Caki2 (cell line): ENCODE data around the gene SMARCB1. TPM values are rescaled to one million over a fixed set of nuclear protein-coding genes. Genes with fewer than 3 reads are reported as not detected.

Source experiments
- DNase-seq: peaks from one replicate; pipeline ENCODE4 v3.0.0-alpha.2; 2015; ENCODE audit warnings: low read depth
- in situ Hi-C: cut with HindIII; loops from 2 replicates; pipeline ENCODE4 v1.10.0; 2016; ENCODE audit warnings: low sequenced_read_pairs, low pct_unique_long_range_greater_than_20kb, mixed read lengths
- total RNA-seq: library from RNA; depleted of rRNA; stranded (reverse); fragments of >200 nt; shearing (Covaris generic); gene quantifications from 2 replicates; pipeline ENCODE4 v1.2.3, GENCODE V29; 2014; ENCODE audit warnings: low replicate concordance

Gene SMARCB1
- total RNA-seq, 1 experiment from 2014 or later, result 153 TPM

- in situ Hi-C loops, result no loop called here
- no peak for DNase-seq
Observed at GRCh38 chr22:23820748-23821211, 34.0 kb downstream of the SMARCB1 start.

- DNase-seq, result no peak
- in situ Hi-C loops, result no loop called here
Observed at GRCh38 chr22:23822101-23822671, 35.4 kb downstream of the SMARCB1 start.

- in situ Hi-C loops, result no loop called here
- DNase-seq, result no peak
Observed at GRCh38 chr22:23823331-23823791, 36.6 kb downstream of the SMARCB1 start.

GRCh38 chr22:23824476-23825245 lies 37.9 kb downstream of the SMARCB1 start:
- no peak for DNase-seq
- in situ Hi-C loops, result no loop called here

- DNase-seq, result no peak
- in situ Hi-C loops, result no loop called here
Observed at GRCh38 chr22:23825246-23825905, 38.6 kb downstream of the SMARCB1 start.

DNA sequence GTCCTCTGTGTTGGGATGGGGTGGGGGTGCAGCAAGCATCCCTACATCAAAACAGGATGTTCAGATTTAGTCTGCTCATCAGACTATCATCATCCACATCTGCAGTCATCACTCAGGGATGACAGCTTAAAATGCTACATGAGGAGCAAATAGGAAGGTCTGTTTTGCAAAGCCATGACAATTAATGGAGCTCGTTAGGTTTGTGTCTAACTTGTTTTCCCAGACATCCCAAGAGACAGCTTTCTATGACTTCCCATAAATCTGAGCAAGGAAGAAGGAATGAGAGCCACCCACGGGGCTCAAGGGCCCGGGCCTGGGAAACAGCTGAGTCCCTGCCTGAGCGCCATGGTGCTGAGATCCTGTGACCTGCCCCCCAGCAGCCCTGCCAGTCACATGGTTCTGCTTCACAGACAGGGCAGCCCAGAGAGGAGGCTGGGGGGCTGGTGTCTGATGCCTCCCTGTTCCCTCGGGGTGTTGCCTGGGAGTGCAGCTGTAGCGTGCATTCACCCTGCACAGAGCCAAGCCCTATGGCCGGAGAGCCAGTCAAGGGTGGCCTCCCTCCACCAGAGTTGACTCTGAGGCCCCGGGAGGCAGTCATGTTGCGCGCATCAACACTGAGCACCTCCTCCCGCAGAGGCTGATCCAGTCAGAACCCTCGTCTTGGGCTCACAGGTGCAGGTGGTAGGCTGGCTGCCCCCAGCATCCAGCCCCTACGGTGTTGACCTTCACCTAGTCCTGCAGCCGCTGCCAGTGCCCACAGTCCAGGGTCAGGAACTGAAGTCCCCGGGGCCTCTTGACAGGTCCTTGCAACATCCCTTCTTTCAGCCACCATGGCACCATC lies 40.0 kb downstream of the SMARCB1 start:
- in situ Hi-C loops, result no loop called here
- no peak for DNase-seq

GRCh38 chr22:23827351-23827995 lies 40.7 kb downstream of the SMARCB1 start:
- no peak for DNase-seq
- in situ Hi-C loops, result no loop called here

DNA sequence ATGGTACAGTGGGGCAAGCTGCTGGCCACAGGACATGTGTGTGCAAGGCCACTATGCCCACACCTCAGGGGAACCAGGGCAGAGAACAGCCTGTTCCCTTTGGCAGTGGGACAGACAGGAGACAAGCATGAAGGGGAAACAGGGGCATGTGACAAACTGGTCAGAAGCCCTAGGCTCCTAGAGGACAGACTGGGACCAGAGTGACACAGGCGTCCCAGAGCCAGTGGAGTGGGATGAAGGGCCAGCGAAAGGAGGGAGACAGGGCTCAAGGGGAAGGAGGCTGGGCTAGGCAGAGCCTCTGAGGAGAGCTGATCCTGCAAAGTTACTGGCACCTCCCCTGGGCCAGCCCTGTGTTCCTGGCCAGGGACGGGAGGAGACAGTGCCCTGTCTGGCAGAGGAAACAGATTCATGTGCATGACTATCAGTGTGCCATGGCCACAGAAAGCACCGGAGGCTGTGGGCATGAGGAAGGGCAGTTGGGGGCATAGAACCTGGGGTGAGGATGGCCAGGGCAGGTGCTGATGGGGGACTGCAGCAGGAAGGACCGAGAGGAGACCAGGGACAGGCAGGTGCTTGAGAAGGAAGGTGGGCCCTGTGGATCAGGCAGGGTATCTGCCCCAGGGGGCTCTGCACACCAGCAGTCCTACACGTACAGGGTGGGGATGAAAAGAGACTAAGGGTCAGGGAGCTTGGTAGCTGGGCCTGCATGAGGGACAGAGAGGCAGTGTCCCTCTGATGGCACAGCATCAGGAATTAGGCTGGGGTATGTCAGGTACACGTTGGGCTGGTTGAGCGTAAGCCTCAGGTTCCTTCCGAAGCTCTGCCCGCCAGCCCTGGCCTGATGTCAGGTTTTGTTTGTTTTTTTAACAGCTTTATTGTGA lies 42.3 kb downstream of the SMARCB1 start:
- in situ Hi-C loops, result no loop called here
- DNase-seq, result no peak

- in situ Hi-C loops, result no loop called here
- DNase-seq, result no peak
Observed at GRCh38 chr22:23829845-23830372, 43.1 kb downstream of the SMARCB1 start.

DNA sequence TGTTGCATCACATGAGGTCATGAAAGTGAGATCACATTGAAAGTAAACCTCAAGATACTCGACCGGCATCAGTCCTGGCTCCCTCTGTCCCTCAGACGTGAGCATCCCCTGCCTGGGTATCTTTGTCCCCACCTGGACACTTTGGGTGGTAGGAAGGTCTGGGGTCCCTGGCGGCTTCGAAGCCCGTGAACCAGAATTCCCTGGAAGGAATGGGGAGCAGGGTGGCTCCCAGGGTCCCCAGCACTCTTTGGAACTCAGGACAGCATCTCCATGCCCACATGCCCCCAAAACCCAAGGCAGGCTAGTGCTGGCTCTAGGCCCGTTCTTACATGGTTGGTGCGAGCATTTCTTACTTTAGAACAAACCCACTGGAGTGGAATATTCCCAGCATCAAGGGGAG lies 44.5 kb downstream of the SMARCB1 start:
- no peak for DNase-seq
- in situ Hi-C loops, result no loop called here

GRCh38 chr22:23831781-23832180 lies 45.0 kb downstream of the SMARCB1 start:
- in situ Hi-C loops, result no loop called here

GRCh38 chr22:23832226-23833016 lies 45.7 kb downstream of the SMARCB1 start:
- no peak for DNase-seq
- in situ Hi-C loops, result no loop called here

More at GRCh38 chr22:23831781-23832180, 45.0 kb downstream of the SMARCB1 start:
- DNase-seq, result no peak

DNA sequence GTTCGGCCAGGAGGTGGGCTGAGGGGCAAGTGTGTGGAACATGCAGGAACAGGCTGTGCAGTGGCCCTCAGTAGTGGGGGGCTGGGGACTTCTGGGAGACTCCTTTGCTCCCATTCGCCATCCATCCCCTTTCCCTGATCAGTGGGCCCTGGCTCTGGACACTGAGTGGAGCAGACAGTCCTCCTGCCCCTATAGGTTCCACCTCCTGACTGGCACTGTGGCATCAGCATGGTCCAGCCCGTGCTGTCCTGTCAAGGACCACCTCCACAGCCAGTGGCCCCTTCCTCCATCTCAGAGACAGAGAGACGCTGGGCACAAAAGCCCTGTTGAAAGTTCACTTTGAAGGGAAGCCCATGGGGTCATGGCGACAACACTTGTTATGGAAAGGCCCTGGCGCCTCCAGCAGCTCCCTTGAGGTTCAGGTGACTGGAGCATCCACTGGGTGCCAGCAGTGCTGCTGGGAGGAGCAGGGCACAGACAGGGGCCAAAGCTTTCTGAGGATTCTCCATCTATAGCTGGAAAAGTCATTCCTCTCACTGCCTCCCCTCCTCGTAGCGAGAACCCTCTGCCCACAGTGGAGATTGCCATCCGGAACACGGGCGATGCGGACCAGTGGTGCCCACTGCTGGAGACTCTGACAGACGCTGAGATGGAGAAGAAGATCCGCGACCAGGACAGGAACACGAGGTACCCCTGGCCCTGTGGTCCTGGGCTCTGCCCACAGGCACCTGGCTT lies 46.4 kb downstream of the SMARCB1 start:
- in situ Hi-C loops, result no loop called here
- no peak for DNase-seq

- in situ Hi-C loops, result no loop called here
- DNase-seq, result no peak
Observed at GRCh38 chr22:23833911-23834317, 47.1 kb downstream of the SMARCB1 start.

- in situ Hi-C loops, result no loop called here
- DNase-seq, result no peak
Observed at GRCh38 chr22:23834406-23834792, 47.6 kb downstream of the SMARCB1 start.
